Kasumi-1 (cell line): ENCODE data around the gene THRB.
"Not testable (repeated sequence)": the region's sequence is repeated elsewhere in the genome, so short reads cannot be mapped to it uniquely, and the experiment has no call there.

Source experiments
- DNase-seq, 2 experiments: peaks; one replicate each; lab custom pipeline; 2025; lab: John Stamatoyannopoulos, UW

THRB gene

GRCh38 chr3:24100696-24101402, 393.8 kb downstream of the THRB start:
- no peak for DNase-seq

- DNase-seq, result no peak
Observed at GRCh38 chr3:24096695-24097290, 397.9 kb downstream of the THRB start.

DNA sequence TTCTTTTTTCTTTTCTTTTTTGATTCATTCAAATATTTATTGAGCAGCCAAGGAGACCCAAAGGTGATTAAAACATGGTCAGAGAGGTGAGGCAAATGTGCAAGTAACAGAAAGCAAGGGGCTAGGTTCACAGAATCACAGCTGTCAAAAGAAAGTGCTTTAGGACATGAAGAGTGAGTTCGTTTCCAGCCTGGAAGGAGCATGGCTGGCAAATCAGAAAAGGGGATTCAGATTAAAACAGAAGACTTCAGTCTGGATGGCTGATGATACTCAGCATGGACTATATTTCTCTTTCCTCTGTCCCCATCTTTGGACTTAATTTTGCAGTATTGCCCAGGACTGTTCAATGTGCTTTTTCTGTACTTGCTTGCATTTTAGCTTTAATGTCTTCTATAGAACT, 398.4 kb downstream of the THRB start:
- no peak for DNase-seq

GRCh38 chr3:24094818-24095217, 399.8 kb downstream of the THRB start:
- DNase-seq, result not testable (repeated sequence)

DNA sequence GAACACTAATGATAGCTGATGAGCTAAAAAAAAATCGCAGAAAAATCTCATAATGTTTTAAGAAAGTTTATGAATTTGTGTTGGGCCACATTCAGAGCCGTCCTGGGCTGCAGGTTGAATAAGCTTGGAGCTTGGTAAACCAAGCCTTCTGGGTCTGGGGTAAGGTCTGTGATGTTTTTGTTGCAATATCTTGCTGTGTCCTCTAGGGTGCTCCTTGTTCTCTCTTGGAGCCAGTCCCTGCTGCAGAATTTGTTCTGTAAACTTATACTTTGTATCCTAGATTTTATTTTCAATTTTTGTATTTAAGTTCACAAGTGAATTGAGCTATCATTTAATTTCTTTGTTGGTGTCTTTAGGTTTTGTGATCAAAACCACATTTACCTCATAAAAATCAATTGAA, 405.9 kb downstream of the THRB start:
- peak; percentile 63 to 79 for DNase-seq

DNA sequence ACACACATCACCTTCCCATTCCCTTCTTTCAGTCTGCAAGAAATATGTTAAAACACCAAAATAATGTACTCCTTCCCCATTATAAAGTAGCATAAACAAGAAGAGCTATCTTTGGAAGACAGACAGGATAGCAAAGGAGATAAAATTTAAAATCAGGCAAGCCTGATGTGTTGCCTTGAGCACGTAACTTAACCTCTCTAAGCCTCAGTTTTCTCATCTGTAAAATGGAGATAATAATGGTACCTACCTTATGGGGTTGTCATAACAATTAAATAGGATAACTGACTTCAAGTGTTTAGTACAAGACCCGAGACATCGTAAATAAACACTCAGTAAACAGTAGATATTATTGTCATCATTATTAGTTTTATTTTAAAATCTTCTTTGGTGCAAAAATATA, 407.2 kb downstream of the THRB start:
- DNase-seq, result no peak

DNA sequence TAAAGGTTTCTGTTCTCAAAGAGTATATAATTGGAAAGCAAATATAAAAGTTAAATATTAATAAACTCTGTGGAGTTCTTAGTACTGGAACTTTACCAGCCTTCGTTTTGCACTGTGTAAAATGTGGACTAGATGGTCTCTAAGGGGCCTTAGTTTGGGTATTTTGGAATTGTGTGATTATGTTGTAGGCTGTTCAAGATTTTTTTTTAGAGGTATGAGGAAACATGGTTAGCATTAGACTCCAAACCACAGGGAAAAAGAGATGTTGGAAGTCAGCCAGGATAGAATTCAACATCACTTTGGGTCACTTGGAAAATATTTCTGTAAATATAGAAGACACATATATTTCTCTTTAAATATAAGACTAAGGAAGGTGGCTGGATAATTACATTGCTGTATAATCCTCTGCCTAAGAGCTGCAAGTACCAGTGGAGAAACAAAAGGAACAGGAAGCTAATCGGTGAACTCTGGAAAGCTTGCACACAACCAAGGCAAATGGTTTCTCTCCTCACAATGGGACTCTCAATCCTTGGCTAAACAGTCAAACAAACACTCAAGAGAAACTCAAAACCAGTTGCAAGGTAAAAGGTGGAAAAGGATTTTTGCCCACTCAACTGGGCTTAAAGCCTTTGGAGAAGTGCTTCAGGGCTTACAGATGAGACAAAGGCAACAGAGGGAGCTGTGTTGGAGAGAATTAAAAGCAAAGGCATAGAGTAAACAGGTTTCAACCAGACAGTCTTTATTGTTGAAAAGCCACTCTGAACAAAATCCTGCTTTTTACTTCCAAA, 407.8 kb downstream of the THRB start:
- no peak for DNase-seq

DNA sequence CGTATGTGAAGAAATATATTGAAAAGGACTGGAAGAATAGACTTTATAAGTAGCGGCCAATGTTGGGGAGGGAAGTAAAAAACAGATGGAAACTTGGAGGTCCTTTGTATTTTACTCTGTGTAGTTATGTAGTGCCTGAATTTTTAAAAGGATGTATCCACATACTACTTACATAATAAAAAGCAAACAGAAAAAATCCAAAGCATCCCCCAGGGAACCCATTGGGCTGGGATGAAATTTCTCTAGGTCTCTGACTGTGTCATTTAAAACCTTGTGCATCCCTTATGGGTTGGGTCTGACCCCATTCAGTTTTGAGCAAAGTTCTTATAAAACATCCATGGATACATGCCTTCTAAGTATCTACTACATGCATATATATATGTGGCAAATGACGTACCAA, 408.4 kb downstream of the THRB start:
- no peak for DNase-seq

DNA sequence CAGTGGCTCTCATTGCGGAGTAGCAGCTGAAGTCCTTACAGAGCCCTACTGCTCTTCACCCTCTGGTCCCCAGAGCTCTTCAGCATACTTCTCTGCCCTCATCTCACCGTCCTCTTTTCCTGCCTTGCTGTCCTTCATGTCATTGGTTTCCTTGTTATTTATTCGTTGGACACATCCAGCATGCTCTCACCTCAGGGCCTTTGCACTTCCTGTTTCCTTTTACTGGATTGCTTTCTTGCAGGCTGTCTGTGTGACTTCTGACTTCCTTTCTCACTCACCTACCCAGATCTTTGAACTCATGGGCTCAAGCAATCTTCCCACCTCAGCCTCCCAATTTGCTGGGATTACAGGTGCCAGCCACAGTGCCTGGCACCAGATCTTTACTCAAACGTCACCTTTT, 422.5 kb downstream of the THRB start:
- DNase-seq, result no peak

- DNase-seq, result no peak
Observed at GRCh38 chr3:24069045-24069444, 425.6 kb downstream of the THRB start.

GRCh38 chr3:24067483-24067882, 427.2 kb downstream of the THRB start:
- no peak for DNase-seq
